Muscle layer of duodenum (tissue), 2 donors: ENCODE data around the gene SH2D6.
A peak's percentile ranks its signal among the peaks of the same experiment; 100 is the strongest.

Source experiments
- H3K27ac ChIP-seq: one replicate; pipeline ENCODE4 v1.7.0; 2013; ENCODE audit warnings: mild to moderate bottlenecking, low read length
- H3K27me3 ChIP-seq: one replicate; pipeline ENCODE4 v1.7.0; 2013; ENCODE audit warnings: low read depth, mild to moderate bottlenecking, control low read depth, low read length
- H3K36me3 ChIP-seq, 2 donors: one replicate each; pipeline ENCODE4 v1.7.0; 2013; ENCODE audit warnings: low read length in 2 of 2, control low read depth in 1 of 2, mild to moderate bottlenecking in 1 of 2; ENCODE audit not compliant: insufficient read depth in 2 of 2, control insufficient read depth in 1 of 2
- H3K4me1 ChIP-seq, 2 donors: one replicate each; pipeline ENCODE4 v1.7.0; 2013; ENCODE audit warnings: low read length in 2 of 2, mild to moderate bottlenecking in 2 of 2, control low read depth in 1 of 2, moderate library complexity in 1 of 2; ENCODE audit not compliant: insufficient read depth in 2 of 2, control insufficient read depth in 1 of 2
- H3K4me3 ChIP-seq, 2 donors: one replicate each; pipeline ENCODE4 v1.7.0; 2013; ENCODE audit warnings: low read length in 2 of 2, low read depth in 1 of 2, mild to moderate bottlenecking in 1 of 2
- H3K9me3 ChIP-seq, 2 donors: one replicate each; pipeline ENCODE4 v1.7.0; 2013; ENCODE audit warnings: low read length in 2 of 2, control low read depth in 1 of 2, mild to moderate bottlenecking in 1 of 2; ENCODE audit not compliant: control insufficient read depth in 1 of 2
- donor health status: healthy.

SH2D6 gene

DNA sequence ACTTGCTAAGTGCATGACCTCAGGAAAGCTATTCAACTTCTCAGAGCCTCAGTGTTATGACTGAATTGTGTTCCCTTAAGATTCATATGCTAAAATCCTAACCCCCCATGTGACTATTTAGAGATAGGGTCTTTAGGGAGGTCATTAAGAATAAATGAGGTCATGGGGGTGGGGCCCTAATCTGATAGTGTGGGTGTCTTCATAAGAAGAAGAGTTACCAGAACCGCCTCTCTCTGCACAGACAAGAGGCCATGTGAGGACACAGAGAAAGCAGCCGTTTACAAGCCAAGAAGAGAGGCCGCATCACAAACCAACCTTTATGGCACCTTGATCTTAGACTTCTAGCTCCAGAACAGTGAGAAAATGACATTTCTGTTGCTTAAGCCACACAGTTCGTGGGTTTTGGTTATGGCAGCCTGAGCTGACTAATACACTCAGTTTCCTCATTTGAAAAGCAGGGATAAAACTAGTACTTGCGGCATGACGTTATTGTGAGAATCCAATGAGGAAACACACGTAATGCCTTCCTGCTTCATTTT, 9.9 kb downstream of the SH2D6 start:
- H3K27me3 ChIP-seq, result no peaks in the 10 kb centered on the region
- no peaks in the 10 kb centered on the region for H3K9me3 ChIP-seq
- H3K36me3 ChIP-seq, result no peaks in the 10 kb centered on the region
- no peak overlapping the region for H3K27ac ChIP-seq
- peaks cover under 1 to 4% of the 10 kb centered on the region in 2 donors for H3K4me1 ChIP-seq
- no peak overlapping the region for H3K4me3 ChIP-seq

DNA sequence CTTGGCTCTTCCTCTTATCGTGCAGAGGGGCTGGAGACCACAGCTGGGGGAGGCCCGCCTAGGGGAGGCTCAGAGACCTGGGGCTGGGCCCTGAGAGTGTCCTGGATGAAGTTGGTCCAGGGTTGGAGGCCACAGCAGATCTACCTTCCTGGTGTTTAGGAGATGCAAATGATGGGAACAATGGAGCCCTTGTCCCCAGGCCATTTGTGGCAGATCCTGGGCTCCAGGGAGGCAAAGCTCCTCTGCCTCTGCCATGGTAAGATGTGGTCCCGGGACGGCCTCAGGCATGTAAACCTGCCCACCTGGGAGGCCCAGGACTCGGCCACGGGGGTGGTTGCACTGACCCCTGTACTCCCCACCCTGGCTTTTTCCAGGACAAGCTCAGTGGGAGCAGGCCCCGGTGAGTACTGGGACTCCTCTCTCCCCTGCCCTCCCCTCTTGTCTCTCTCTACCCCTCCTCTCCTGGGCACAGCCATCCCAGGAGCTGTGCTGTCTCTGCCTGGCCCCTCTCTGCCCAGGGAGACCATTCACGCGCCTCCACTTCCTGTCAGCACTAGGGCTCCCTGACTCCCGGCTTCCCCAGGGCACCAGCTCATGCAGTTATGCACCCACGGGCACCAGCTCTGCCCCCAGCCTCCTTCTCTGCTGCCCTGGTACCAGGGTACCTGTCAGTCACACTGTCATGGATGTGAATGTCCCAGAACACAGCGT, 10.9 kb downstream of the SH2D6 start:
- H3K9me3 ChIP-seq, result no peaks in the 10 kb centered on the region
- H3K36me3 ChIP-seq, result no peaks in the 10 kb centered on the region
- no peak overlapping the region for H3K4me3 ChIP-seq
- no peak overlapping the region for H3K27ac ChIP-seq
- H3K27me3 ChIP-seq, result no peaks in the 10 kb centered on the region
- H3K4me1 ChIP-seq, result peaks cover 8 to 14% of the 10 kb centered on the region in 2 donors

DNA sequence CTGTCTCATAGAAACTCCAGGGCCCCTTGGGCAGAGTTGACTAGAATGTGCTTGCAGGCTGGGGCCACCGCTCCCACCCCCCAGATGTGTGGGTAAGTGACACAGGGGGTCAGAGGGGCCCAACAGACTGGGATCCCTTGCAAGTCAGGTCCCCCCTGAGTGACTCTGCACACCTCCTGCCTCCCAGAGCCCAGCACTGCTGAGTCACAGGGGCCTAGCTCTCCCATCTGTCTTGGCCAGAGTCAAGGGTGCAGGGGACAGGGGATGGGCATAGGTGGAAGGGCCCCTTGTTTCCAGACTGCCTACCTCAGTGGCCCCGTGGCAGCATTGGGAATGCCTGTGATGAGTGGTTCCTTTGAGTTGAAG, 11.4 kb downstream of the SH2D6 start:
- Histone ChIP-seq H3K4me3 (no peak overlapping the region), H3K9me3 (no peaks in the 10 kb centered on the region), H3K27me3 (no peaks in the 10 kb centered on the region), H3K27ac (no peak overlapping the region), H3K36me3 (no peaks in the 10 kb centered on the region), H3K4me1 (peaks cover 8 to 15% of the 10 kb centered on the region in 2 donors)

DNA sequence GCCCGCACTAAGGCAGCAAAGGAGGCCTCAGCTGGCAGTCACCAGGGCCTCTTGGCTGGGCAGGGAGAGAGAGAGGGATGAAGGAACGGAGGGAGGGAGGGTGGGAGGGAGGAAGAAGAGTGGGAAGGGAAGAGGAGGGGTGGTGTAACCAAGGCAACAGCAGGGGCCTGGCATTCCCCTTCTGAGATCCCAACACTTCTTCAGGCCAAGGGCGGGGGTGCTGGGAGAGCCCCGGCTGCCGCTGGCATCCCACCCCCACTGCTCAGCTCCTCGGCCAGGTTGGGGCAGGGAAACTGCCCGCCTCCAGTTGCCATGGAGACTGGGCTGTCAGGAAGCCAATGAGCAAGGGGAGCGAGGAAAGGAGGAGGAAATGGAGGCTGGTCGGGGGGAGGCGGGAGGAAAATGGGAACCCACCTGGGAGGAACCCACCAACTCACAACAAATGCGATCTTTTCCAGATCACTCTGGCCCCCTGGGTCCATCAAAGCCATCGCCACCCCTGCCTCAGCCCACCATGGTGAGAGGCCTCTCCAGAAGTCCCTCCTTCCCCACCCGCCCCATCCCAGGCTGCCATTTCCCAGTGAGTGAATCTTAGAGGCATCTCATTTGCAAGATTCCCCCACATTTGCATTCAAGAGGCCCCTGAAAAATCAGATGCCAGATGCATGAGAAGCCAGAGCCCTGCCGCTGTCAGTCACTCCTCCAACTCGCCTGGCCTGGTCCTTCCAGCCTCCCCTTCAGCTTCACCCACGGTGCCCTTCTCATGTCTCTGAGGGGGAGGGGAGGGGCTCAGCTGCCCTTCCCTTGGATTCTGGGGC, 12.4 kb downstream of the SH2D6 start:
- H3K27me3 ChIP-seq, result no peaks in the 10 kb centered on the region
- H3K9me3 ChIP-seq, result no peaks in the 10 kb centered on the region
- H3K4me3 ChIP-seq, result no peak overlapping the region
- H3K4me1 ChIP-seq, result peaks cover 8 to 22% of the 10 kb centered on the region in 2 donors
- no peaks in the 10 kb centered on the region for H3K36me3 ChIP-seq
- H3K27ac ChIP-seq, result no peak overlapping the region

DNA sequence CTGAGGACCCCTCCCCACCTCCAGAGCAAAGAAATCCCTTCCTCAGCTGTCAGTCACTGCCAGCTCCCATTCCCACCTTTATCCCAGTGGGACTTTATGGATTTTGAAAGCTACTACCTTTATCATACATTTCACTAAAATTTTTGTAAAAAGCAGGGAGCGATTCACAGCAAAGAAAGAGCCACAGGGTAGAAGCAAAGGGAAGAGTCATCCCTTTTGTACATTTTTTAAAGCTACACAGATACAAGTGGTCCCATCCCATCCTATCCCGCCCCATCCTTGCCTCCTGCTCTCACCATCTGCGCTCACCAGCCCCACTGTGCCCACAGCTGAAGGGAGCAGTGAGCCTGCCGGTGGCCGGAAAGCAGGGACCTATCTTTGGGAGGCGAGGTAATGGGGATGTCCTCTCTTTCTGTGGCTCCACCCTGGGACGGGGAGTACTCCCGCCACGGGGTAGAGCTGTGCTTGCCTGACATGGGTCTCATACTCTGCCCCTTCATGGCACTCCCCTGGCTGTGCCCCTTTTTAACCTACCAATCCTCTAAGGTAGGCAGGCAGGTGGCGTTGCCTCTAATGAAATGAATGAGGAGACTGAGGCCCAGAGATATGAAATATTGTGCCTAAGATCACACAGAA, 13.2 kb downstream of the SH2D6 start:
- Histone ChIP-seq H3K36me3 (no peaks in the 10 kb centered on the region), H3K9me3 (no peaks in the 10 kb centered on the region), H3K27me3 (no peaks in the 10 kb centered on the region), H3K27ac (no peak overlapping the region), H3K4me1 (peaks cover 9 to 23% of the 10 kb centered on the region in 2 donors), H3K4me3 (no peak overlapping the region)

DNA sequence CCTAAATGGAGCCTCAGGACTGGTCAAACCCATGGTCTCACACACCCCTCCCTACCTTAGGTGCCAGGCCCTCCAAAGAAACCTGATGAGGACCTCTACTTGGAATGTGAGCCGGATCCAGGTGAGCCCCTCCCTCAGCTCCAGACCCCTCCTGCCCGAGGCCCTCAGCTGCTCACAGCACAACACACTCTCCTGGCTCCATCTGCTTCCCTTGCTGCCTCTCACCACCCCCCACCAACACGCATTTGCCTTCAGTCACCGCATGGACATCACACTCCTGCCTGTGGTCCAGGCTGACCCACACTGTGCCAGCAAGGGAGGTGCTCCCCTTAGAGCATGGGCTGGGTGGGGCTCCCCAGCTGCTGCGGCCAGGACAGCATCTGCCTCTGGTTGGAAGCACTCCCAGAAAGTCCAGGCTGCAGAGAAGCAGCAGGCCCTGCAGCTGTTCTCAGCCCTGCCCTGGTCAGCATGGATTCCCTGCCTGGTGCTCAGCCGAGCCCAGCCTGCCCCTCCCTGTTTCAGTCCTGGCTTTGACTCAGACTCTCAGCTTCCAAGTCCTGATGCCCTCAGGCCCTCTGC, 15.1 kb downstream of the SH2D6 start:
- Histone ChIP-seq H3K9me3 (no peaks in the 10 kb centered on the region), H3K4me1 (peaks cover 19 to 31% of the 10 kb centered on the region in 2 donors), H3K4me3 (no peak overlapping the region), H3K27me3 (no peaks in the 10 kb centered on the region), H3K27ac (no peak overlapping the region), H3K36me3 (no peaks in the 10 kb centered on the region)

DNA sequence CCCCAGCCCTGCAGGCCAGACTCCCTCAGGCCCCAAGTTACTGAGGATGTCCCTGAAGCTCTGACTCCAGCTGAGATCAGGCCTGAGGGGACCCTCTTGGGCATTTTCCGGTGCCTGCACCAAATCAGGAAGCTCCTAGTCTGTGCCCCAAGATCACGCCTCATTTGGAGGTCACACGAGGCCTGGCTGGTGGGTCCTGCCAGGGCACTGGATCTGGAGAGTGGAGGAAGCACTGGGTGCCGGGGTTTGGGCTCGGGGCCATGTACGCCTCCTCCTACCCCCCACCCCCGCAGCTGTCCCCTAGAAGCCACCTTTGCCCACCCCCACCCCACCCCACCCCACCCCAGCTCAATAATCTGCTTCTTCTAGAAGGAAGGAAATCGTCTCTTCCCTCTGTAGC, 16.2 kb downstream of the SH2D6 start:
- no peaks in the 10 kb centered on the region for H3K36me3 ChIP-seq
- no peak overlapping the region for H3K27ac ChIP-seq
- H3K27me3 ChIP-seq, result no peaks in the 10 kb centered on the region
- no peaks in the 10 kb centered on the region for H3K9me3 ChIP-seq
- H3K4me1 ChIP-seq, result peaks cover 23 to 35% of the 10 kb centered on the region in 2 donors
- H3K4me3 ChIP-seq, result no peak overlapping the region

DNA sequence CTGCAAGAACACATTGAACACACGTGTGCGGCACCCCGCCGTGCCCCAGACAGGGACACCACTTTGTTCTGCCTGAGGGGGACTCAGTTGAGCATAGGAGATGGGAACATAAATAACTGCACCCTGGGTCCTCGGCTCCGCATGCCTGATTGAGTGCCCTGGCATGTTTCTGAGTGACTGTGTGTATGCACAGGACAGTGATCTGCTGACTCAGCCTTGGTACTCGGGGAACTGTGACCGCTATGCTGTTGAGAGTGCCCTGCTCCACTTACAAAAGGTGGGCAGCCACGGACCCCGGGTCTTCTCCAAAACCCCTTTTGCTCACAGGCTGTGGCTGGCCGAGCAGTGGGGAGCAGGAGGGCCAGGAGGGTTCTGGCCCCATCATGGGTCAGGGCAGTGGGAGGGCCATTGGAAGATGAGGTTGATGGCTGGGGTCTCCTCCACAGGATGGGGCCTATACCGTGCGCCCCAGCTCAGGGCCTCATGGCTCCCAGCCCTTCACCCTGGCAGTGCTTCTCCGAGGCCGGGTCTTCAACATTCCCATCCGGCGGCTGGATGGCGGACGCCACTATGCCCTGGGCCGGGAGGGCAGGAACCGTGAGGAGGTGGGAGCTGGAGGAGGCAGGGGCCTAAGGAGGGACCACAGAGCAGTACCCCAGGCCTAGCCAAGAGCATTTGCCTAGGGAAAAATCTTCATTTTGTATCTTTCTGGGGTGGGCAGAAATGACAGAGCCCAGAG, 16.9 kb downstream of the SH2D6 start:
- Histone ChIP-seq H3K4me1 (peaks cover 23 to 35% of the 10 kb centered on the region in 2 donors), H3K9me3 (no peaks in the 10 kb centered on the region), H3K36me3 (no peaks in the 10 kb centered on the region), H3K27ac (no peak overlapping the region), H3K27me3 (no peaks in the 10 kb centered on the region), H3K4me3 (no peak overlapping the region)

DNA sequence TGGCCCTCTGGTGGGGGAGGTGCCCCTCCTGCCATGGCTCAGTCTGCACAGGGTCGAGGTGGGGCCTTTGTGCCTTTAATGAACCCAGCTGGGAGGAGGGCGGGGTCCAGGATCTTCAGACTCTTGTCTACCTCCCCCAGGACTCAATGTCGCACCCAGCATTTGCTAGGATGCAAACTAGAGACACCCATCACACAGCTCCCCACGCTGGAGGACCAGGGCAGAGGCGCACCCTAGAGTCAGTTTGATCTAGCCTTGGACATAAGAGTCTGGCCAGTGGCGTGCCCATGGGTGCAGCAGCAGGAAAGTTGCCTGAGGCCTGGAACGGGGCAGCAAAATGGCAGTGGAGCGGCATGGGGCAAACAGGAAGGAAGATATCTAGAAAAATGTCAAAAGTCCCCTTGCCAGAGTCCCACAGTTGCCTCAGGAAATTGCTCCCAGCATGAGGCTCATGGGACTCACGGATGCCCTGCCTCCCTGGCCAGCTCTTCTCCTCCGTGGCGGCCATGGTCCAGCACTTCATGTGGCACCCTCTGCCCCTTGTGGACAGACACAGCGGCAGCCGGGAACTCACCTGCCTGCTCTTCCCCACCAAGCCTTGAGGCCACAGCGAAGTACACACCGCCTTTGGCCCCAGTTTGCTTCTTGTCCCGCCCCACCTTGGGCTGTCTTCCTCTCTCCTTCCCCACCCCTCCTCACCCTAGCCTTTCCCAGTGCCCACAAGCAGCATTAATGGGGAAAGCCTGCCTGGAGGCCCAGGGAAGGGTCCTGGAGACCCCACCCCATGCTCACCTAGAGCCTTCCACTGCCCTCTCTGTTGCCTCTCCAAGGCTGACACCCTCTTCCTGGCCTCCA, 17.7 kb downstream of the SH2D6 start:
- no peak overlapping the region for H3K4me3 ChIP-seq
- no peaks in the 10 kb centered on the region for H3K27me3 ChIP-seq
- peak overlapping the region; percentile 94 for H3K27ac ChIP-seq
- no peaks in the 10 kb centered on the region for H3K9me3 ChIP-seq
- H3K36me3 ChIP-seq, result no peaks in the 10 kb centered on the region
- peaks cover 23 to 35% of the 10 kb centered on the region in 2 donors for H3K4me1 ChIP-seq

DNA sequence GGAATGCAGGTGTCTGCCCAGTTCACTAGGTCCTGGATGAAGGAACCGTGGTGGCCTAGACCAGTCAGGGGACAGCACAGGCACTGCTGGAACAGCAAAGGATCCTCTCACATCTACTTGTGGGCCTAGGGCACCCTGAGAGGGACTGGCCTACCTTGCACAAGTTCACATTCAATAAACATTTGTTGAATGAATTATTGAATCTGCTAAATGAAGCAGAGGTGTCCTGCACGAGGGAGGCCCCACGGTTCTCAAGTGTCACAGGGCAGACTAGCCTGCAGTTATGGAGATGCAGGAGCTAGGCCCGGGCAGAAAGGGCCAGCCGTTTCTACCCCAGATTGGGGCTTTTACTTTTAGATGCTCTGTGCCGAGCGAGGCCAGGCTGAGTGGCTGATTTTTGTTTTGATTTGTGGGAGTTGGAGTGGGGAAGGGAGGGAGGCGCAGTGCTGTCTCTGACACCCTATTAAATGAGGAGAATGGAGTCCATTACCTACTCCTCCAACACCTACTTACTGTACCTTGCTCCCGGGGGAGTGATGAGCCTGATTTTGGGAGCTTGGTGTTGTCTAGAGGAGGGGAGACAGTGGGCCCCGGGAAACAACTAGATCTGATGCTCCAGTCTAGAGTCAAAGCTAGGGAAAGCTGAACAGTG, 18.4 kb downstream of the SH2D6 start:
- peak overlapping the region; percentile 94 for H3K27ac ChIP-seq
- no peaks in the 10 kb centered on the region for H3K27me3 ChIP-seq
- peak overlapping the region in 1 of 2 donors; percentile 28 for H3K4me3 ChIP-seq
- H3K4me1 ChIP-seq, result peaks cover 23 to 35% of the 10 kb centered on the region in 2 donors
- no peaks in the 10 kb centered on the region for H3K9me3 ChIP-seq
- H3K36me3 ChIP-seq, result no peaks in the 10 kb centered on the region
